Measurements from ENCODE around the gene SOCS6.

GRCh38 chr18:70258243-70258642 is 30.6 kb upstream of the SOCS6 start:
- TF ChIP-seq CTCF (IDR thresholded peaks at IDR 0.05) = no peak
- no peak for TF ChIP-seq EP300 (IDR thresholded peaks at IDR 0.05)
- TF ChIP-seq POLR2A (IDR thresholded peaks at IDR 0.05) = no peak
